ENCODE measurements around the gene PHF2.

The PHF2 gene

DNA sequence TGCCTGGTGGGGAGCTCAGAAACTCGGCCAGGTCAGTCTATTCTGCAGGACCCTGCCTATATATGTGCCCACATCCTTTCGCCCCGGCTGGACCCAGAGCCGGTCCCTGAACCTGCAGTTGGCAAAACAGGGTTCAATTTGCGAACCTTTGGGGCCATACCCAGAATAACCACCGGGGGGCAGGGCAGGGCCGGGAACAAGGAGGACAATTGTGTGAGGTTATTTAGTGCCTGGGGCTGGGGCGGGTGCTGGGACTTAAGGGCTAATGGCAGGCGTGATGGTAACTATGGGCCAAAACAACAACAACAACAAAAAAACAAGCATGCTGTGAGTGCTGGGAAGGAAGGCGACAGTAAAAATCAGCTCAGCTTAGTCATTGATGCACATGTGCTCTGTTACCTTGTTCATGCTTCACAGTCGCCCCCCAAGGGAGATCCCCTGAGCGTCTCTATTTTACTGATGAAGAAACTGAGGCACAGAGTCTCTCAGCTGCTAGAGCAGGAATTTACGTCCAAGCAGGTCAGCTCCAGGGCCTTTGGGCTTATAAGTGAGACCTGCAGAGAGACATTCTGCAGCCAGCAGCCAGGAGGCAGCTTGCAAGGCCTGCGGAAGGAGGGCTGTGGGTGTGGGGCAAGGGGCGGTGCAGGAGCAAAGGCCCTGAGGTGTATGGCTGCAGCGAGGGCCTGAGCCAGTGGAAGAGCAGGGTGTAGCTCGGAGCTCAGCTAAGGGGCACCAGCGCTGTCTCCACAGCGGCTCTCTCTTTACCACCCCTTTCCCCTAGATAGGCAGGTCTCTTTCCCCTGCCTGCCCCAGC is 106.0 kb downstream of the PHF2 start:
- no peak for DNase-seq

GRCh38 chr9:93683331-93684134 is 107.1 kb downstream of the PHF2 start:
- DNase-seq, result no peak

- DNase-seq, result no peak
Observed at GRCh38 chr9:93684161-93684765, 107.9 kb downstream of the PHF2 start.

DNA sequence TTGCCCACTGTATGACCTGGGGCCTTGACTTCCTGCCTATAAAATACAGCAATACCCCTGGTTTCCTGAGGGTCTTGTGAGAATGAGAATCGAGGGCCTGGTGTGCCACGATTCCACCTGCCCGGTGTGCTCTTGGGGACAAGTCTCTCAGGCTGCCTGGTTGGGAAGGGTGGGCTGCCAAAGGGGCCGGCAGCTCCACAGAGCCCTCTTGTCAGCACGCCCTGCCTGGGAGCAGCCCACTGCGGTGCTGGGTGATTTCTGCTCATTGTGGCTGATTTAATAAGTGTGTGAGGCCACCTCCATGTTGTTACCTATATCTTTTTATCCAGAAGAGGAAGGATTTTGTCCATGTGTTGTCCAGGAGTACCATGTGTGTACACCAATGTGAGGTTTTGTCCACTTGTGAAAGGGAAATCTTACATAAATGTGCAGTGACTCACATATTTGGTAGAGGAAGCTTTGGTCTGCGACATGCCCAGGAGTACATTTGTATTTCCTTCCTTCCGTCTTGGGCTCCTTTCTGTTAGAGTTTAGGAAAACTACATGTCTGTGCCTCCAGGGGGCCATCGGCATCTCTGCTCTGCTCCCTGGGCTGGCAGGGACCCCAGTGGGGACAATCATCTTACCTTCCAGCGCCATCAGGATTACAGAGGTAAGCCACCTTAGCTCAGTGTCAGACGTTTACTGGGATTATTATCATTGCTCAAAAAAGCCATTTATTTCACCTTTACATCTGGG is 108.6 kb downstream of the PHF2 start:
- DNase-seq, result no peak

GRCh38 chr9:93686127-93686879 is 109.9 kb downstream of the PHF2 start:
- no peak for DNase-seq

GRCh38 chr9:93686880-93687236 is 110.5 kb downstream of the PHF2 start:
- DNase-seq, result no peak

GRCh38 chr9:93690618-93691017 is 114.2 kb downstream of the PHF2 start:
- no peak for DNase-seq

GRCh38 chr9:93693129-93693528 is 116.7 kb downstream of the PHF2 start:
- no peak for DNase-seq

DNA sequence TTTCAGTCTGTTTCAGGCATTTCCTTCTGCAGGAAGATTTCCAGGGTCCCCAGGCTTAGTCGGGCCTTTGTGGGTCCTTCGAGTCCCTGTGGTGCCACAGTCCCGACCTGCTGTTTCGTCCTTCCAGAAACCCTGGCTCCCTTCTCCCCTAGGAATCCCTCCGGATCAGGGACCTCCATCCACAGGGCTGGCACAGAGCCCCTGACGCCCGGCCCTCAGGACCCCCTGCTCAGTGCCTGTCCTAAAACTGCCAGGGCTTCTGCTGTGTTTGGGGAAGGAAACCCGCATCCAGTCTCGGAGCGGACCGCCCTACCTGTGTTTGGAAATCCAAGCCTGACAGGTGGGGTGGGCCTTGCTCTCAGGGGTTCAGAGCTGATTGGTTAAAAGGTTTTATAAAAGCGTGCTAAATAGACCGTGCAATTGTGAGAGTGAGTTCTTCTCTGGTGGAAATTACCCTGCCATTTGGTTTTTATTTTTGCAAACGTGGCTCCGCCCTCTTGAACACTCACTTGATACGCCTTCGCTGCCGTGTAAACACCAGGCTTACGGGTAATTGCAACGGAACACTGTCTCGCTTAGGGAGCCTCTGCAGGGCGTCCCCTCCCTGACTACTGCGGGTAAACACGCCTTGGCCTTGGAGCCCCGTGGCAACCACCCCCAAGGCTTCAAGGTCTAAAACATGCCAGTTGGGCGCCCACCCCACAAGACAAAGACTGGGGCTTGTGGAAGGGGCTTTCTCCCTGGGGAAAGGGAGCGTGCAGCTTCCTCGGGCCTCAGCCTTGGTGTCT is 121.2 kb downstream of the PHF2 start:
- DNase-seq, result no peak

GRCh38 chr9:93698140-93698908 is 121.9 kb downstream of the PHF2 start:
- DNase-seq, result no peak

- DNase-seq, result no peak
Observed at GRCh38 chr9:93699650-93700049, 123.3 kb downstream of the PHF2 start.

- no peak for DNase-seq
Observed at GRCh38 chr9:93701494-93702218, 125.3 kb downstream of the PHF2 start.

DNA sequence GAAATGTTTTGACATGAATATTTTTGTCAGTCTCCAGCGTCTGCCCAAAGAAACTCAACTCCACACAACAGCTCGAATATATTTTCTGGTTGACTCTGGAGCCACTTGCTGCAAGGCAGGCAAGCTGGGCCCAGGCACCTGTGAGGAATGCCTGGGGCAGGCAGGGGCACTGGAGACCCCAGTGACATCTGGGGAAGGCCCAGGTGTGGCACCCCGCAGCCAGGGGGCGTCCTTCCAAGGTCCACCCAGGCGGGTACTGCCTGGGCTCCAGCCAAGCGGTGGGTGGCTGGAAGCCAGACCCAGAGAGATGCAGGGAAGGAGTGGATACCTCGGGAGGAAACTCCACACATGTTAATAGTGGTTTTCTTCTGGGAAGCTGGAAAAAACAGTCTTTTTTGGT is 125.9 kb downstream of the PHF2 start:
- DNase-seq, result no peak

- DNase-seq, result no peak
Observed at GRCh38 chr9:93708289-93708986, 132.1 kb downstream of the PHF2 start.

- no peak for DNase-seq
Observed at GRCh38 chr9:93708987-93709302, 132.6 kb downstream of the PHF2 start.

- no peak for DNase-seq
Observed at GRCh38 chr9:93709600-93710369, 133.4 kb downstream of the PHF2 start.

DNA sequence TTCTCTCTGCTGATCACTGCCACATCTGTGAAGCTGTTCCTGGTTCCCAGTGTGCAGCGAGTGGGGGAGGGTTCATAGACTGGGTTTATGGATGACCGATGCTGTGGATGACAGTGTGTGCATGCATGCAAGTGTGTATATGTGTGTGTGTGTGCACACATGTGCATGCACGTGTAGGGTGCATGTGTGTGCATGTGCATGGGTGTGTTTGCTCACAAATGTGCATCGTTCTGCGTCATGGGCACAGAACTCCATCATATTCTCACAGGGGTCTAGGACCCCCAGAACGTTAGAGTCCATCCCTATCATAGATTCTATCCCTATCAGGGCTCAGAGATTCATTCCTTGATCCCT is 134.0 kb downstream of the PHF2 start:
- no peak for DNase-seq

DNA sequence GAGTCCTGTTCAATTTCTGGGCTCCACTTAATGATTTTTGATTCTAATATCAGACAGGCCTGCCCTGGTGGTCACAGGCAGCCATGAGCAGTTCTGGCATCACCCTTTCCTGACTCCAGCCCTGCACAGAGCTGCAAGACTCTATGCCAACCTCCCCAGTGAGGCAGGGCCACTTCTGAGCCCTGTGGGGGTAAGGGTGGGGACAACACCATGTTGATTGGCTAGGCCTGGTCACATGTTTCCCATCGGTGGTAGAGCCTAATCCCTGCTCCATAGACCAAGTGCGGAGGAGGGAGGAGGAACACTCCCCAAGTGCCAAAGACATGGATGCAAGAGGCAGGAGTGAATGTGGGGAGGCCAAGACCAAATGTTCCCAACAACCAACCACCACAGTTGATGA is 134.6 kb downstream of the PHF2 start:
- DNase-seq, result no peak

- DNase-seq, result no peak
Observed at GRCh38 chr9:93712896-93713295, 136.5 kb downstream of the PHF2 start.
